Skin of body (tissue), 2 donors: ENCODE data around the gene SBNO1. TPM values are rescaled to one million over a fixed set of nuclear protein-coding genes. Genes with fewer than 3 reads are reported as not detected.
"Not testable (repeated sequence)": the region's sequence is repeated elsewhere in the genome, so short reads cannot be mapped to it uniquely, and the experiment has no call there.

ENCODE experiments used
- DNase-seq: peaks from one replicate; lab custom pipeline; 2025; lab: John Stamatoyannopoulos, UW
- total RNA-seq: library from RNA; depleted of rRNA; stranded (reverse); fragments of >200 nt; gene quantifications from one replicate; pipeline ENCODE4 v1.2.3, GENCODE V29; 2014

Gene SBNO1
- total RNA-seq, 1 donor from 2014 or later, result 16.8 TPM

DNA sequence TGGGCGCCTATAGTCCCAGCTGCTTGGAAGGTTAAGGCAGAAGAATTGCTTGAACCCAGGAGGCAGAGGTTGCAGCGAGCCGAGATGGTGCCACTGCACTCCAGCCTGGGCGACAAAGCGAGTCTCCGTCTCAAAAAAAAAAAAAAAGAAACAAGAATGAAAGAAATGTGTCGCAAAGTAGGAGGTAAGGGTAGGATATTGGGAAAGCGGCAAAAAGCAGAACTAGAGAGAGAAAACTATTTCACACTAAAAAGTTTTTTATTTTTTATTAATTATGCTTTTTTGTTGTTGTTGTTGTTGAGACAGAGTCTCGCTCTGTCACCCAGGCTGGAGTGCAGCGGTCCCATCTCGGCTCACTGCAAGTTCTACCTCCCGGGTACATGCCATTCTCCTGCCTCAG is 17.7 kb downstream of the SBNO1 start:
- no peak for DNase-seq

DNA sequence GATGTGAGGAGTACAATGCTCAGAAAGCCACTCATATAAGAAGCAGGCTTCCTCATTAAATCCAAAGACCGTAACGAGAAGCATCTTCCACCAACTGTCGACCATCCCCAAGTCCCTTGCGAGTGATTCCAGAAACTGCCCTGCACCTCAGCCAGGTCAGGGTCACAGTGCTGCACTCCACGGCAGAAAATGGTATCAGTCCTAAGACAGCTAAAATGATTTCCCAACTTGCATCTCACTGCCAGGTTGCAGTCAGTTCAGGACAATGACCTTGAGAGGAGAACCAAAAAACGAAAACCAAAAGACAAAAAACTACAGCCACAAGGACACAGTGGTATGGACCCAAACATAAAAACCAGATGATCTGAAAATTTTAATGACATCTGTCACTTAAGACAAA is 20.6 kb downstream of the SBNO1 start:
- no peak for DNase-seq

DNA sequence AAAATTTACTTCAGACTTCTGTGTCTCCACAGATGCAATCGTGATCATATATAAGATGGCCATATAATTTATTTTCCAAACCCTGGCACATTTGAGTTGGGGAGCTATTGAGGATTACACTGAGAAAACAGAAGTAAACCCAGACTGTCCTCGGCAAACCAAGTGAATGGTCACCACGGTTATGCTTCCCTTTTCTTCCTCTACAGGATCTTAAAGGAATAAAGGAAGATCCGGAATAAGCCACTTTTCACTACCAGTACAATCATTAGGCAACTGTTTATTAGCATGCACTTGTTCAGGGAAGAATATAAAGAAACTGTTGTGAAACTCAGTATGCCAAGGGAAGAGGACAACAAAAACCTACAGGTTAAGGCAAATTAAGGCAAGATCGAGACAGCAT is 27.6 kb downstream of the SBNO1 start:
- no peak for DNase-seq

DNA sequence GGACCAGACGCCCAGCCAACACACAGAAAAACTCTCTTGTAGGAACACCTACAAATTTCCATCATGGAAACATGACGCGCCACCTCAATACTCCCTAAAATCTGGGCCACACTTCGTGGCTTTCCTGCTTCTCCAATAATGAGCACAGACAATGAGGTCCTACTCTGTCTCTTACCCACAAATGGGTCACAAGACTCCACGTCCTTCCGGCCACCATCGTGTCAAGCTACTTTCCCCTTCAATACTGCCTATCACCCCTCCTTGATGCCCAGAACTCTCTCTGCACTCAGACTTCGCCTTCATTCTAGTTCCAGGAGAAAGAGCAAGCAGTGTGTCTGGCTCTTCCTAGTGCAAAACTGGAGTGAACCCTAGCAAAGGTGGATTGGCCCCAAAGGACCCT is 28.1 kb downstream of the SBNO1 start:
- no peak for DNase-seq

DNA sequence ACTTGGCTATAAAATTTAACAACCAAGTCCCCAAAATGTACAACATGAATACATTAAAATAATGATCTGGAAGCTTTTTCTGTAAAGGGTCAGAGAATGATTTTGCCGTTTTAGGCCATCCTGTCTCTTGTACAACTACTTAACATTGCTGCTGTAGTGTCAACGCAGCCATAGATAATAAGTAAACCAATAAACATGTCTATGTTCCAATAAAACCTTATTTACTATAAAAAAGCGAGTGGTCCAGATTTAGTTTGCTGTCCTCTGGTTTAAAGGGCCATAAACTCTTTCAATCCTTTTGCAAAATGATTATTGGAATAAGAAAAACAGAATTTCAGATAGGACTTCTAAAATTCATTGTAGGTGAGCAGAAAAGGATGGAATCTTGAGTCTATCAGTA is 29.2 kb downstream of the SBNO1 start:
- no peak for DNase-seq

DNA sequence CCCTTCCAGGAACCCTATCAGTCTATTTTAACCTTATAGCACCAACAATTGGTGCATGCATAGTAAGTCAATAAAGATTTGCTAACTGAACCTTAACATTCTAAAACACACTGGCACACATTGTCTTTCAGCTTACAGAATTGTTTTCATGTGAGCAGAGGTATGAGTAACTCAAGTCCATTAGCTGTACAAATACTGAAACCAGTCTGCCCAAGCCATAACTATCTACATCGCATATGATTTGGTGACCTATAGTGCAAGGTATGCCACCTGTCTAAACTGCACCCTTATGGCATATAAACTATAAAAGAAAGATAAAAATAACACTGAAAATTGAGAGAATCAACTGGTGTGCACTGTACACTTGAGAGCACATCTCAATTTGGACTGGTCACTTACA is 34.8 kb downstream of the SBNO1 start:
- no peak for DNase-seq

DNA sequence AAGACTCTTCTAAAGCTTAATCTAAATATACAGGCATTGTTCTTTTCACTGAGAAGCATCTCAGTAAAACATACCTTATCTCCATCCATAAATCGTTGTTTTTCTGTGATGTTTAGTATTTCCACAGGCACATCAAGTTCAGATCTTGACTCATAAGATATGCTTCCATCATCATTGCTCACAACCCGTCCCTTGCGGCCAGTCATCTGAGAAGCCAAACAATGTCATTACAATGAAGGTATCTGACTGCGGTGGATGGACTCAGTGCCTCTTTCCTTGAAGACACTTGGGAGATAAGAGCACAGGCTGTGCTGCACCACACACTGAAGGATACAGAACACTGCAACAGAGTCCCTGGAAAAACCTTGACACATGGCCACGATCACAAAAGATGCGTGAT is 44.8 kb downstream of the SBNO1 start:
- no peak for DNase-seq

DNA sequence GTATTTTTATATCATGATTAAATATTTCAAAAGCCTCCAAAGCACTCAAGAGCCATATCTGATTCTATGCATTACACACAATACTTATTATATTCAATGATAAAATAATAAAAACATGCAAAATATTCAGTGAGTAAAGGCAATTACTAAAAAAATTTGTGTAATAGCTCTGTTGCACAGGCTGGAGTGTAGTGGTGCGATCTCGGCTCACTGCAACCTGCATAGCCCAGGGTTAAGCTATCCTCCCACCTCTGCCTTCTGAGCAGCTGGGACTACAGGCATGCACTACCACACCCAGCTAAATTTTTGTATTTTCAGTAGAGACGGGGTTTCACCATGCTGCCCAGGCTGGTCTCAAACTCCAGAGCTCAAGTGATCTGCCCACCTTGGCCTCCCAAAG is 45.4 kb downstream of the SBNO1 start:
- no peak for DNase-seq

DNA sequence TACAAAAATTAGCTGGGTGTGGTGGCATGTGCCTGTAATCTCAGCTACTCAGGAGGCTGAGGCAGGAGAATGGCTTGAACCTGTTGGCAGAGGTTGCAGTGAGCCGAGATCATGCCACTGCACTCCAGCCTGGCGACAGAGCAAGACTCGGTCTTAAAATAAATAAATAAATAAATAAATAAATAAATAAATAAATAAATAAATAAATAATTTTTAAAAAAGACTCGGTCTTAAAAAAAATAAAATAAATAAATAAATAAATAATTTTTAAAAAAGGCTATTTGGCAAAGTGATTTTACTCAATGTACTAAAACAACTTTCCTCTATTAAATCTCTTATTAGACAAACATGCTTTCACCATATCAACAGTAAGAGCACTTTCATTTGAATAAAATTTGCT is 51.6 kb downstream of the SBNO1 start:
- not testable (repeated sequence) for DNase-seq

DNA sequence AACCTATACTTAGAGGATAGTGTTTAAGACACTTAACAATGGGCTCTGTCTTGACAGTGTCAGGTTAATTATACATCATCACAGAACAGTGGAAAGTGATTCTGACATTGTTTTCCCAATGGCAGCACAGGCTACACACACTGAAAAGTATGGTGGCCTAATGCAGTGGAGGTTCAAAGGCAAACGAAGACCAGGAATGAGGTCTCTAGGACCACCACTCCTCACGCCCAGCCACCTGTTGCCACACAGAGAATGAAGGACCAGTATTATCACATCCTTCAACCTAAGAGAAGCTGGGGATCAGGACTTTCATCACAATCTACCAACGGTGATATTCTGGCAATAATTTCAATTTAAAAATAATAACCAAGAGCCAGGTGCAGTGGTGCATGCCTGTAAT is 58.4 kb downstream of the SBNO1 start:
- no peak for DNase-seq

DNA sequence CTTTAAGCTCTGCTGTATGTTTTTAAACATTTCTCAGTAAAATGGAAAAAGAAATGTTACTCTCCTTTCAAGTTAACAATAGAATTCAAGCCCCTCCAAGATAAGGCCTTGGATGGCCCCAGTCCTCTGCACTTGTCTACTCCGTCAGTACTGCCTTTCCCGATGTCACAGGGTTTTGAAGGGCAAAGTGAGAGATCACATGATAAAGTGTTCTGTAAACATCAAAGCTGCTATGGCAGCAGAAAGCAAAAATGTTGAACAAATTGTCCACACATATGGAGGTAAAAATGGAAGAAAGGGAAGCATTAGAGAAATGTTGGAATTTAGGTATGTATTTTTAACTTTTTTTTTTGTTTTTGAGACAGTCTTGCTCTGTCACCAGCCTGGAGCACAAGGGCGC is 59.5 kb downstream of the SBNO1 start:
- DNase-seq, result no peak

DNA sequence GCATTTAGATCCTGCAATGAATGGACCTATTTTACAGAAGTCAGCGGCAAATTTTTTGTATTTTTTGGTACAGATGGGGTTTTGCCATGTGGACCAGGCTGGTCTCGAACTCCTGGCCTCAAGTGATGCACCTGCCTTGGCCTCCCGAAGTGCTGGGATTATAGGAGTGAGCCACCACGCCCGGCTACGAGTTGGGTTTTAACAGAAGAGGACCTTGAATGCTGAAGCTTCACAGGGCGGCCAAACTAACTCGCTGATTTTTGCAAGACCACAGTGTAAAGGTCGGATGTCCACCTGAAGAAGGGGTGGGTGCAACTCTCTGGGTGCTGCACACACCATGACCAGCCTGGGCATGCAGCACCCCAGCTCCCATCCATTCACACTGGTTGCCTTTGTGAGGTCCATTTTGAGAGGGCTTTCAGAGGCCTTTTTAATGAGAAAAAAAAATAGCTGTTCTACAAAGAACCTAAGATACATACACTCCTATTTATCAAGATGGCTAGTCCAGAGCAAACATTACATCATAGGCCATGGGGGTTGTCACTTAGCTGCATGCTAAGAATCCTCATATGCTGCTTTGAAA is 71.4 kb downstream of the SBNO1 start:
- no peak for DNase-seq

DNA sequence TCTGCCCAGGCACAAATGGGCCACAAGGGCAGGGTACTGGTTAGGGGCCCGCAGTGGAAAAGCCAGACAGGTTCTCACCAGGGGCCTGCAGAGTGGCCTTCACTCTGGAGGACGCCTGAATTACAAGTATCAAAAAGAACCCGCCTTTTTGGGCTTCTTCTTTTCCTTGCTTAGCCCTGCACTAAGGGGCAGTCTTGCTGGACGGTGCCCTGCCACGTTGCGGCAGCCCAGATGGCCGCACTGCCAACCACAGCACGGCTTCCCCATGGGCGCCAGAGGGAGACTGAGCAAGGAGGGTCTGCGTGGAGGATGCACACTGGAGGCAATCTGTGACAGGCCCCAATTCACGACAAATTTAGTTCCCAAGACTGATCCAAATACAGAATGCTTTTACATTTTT is 74.7 kb downstream of the SBNO1 start:
- DNase-seq, result no peak

DNA sequence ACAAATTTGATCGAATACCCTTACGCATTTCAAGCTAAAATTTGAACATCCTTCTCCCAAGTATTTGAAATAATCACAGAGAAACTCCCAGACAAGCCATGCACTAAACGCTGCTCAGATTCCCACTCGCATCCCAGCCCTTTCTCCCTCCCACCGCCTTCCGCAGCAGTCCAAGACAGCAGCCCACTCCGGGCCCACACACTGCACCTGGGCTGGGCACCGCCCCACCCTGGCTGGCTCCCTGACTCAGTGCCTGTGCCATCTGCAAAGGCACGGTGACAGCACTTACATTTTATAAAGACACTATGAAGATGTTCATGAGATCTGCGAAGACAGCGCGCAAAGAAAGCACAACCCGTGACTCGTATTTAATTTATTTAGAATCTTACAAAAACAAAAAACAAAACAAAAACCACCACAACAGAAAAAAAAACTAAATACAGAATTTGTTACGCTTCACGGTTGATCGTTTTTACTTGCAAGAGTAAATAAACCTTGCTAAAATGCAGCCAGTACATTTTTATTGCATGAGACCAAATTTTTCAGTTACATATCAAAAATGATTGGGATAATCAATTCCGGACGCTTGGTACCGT is 75.8 kb downstream of the SBNO1 start:
- DNase-seq, result no peak

DNA sequence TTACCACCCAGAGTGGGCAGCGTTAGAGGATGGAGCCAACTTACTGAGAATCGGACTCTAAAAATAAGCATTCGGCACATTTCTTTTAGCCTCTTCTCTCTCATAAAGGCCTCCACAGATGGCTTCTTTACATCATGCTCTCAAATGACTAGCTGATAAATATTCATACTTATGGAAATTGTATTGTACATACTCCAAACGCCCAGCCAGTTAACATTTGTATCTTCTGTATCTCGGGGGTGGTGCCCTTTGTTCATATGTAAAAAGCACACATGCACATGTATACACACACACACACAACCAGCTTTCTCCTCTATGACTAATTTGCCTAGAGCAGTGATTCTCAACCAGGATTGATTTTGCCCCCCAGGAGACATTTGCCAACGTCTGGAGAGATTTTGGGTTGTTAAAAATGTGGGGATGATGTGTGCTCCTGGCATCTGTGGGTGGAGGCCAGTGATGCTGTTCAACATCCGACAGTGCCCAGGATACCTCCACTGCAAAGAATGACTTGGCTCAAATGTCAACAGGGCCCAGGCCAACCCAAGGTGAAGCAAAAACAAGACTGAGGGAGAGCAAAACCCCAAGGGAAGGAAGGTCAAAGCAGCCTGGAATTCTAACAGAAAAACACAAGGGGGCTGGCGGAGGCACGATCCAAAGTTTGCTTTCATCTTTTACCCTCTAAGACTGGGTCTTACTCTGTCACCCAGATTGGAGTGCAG is 77.8 kb downstream of the SBNO1 start:
- no peak for DNase-seq

DNA sequence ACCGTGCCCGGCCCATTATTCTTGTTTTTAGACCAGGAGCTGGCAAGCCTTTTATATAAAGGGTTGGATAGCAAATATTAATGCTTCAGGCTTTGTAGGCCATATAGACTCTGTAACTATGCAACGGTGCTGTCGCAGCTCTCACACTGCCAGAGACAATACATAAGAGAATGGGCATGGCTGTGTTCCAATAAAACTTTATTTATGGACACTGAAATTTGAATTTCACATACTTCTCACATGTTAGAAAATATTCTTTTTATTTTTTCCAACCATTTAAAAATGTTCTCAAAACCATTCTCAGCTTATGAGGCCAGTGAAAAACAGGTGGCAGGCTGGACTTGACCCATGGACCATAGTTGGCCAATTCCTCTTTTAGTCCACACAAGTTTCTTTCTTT is 80.0 kb downstream of the SBNO1 start:
- no peak for DNase-seq

DNA sequence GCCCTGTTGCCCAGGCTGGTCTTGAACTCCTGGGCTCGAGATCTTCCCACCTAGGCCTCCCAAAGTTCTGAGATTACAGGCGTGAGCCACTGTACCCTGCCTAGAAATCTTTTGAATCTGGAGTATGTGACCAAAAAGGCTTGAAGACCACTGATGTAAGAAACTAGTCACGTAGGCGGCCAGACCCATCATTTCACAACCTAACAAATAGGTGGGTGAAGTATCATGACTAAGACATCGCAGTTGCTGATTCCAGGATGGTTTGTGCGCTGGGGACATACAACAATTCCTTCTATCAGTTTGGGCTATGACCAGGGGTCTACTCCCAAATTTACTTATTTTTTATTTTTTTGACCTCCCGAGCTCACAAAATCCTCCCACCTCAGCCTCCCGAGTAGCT is 81.2 kb downstream of the SBNO1 start:
- no peak for DNase-seq

DNA sequence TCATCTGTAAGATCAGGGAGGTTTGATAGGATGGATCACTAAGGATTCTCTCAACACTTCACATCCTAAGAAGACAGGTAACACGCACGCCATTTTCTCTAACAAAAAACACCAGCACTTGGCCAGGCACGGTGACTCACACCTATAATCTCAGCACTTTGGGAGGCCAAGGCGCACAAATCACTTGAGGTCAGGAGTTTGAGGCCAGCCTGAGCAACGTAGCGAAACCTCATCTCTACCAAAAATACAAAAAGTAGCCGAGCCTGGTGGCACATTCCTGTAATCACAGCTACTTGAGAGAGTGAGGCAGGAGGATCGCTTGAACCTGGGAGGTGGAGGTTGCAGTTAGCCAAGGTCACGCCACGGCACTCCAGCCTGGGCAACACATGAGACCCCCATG is 82.5 kb downstream of the SBNO1 start:
- DNase-seq, result no peak

DNA sequence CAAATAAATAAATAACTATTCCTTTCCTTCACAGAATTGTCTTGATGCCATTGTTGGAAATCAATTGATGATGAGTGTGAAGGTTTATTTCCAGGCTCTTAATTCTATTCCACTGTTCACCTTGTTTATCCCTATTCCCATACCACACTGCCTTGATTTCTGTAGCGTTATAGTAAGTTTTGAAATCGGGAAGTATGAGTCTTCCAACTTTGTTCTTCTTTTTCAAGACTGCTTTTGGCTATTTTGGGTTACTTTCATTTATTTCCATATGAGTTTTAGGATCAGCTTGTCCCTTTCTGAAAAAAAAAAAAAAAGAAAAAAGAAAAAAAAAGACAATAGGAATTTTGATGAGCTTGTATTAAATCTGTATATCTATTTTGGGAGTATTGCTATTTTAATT is 83.7 kb downstream of the SBNO1 start:
- no peak for DNase-seq

DNA sequence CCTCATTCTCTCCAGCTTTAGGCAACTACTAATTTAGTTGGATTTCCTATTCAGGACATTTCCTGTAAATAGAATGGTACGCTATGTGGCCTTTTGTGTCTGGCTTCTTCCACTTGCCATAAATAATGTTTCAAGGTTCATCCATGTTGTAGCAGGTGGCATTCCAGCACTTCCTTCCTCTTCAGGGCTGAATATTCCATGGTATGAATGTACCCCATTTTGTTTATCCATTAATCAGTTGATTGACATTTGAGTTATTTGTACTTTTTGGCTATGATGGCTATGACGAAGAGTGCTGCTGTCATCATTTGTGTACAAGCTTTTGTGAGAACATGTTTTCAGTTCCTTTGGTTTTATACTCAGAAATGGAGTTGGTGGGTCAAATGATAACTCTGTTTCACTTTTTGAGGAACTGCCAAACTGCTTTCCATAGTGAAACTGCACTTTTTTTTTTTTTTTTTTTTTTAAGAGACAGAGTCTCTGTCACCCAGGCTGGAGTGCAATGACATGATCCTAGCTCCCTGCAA is 86.5 kb downstream of the SBNO1 start:
- DNase-seq, result no peak

DNA sequence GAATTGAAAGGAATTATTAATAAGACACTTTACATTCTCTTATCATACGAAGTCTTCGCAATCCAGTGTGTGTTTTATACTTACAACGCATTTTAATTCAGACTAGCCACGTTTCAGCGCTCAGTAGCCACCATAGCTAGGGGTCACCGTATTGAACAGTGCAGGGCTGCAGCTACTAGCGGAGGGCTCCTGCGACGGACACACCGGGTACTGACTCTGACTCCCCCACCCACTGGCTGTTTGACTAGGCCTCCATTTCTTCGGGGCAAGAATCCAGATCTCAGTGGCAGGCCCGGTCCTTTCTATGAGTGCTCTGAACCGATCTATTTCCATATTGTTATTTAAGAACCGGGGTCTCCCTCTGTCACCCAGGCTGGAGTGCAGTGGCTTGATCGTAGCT is 91.5 kb downstream of the SBNO1 start:
- no peak for DNase-seq

DNA sequence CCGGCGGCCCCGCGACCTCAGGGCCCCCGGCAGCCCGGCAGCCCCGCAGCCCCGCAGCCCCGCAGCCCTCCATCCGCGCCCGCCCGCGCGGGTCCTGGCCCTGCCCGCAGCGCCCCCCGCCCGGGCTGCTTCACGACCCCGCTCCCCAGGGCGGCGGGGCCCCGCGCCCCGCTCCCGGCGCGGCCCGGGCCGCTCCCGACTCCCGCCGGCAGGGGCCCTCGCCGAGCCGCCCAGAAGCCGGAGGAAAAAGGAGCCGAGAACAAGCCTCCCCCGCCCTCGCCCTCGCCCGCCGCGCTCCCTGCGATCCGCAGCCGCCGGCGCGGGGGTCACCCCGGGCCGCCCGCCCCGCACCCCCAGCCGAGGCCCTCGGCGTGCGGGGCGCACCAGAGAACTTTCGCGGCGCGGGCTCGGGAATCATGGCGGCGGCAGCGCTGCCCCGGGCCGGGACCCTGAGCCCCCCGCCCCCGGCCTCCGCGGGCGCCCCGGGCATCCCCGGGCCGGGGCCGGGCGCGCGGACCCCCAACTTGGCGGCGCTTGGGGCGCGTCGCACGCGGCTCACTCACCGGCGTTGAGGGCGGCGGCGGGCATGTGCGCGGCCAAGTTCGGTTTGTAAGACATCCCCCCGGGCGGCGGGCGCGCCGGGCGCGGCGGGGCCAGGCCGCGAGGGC is 93.5 kb downstream of the SBNO1 start:
- DNase-seq, result peak; percentile 22
